GM21423 (cell line): ENCODE results near the gene SFI1.
"Not testable (repeated sequence)": the region's sequence is repeated elsewhere in the genome, so short reads cannot be mapped to it uniquely, and the experiment has no call there.

ENCODE experiments used
- ATAC-seq: cut with Tn5 transposase; IDR thresholded peaks from one replicate; pipeline ENCODE4 v1.9.1; 2021; ENCODE audit warnings: mild to moderate bottlenecking, moderate library complexity; ENCODE audit not compliant: unreplicated experiment

Gene SFI1

DNA sequence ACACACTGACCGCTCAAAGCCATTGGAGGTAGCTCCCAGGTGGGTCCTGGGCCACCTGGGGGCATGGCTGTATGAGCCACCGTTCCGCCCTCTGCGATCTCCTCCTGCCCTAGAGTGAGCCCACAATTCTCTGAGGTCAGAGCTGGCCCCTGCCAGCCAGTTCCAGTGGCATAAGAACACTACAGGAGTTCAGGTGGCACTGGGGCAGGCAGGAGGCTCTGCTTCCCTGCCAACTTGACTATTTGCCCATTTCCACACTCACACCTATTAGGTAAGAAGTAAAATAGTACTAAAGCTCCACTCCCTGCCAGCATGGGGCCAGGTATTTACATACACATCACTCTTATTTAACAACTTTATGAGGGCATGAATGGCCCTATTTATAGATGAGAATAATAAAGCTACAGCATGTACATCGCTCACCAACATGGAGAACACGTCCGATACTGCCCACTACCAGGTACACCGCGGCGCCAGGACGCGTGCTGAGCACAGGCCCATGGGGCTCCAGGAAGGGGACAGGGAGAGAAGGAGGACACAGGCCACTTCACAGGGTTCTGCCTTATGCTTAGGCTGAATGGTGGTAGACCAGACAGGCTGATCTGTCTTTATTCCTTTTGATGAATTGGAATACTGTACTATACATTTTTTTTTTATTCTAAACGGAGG lies 139.4 kb downstream of the SFI1 start:
- ATAC-seq = no peak

- ATAC-seq = peak; percentile 48
Observed at GRCh38 chr22:31637447-31637890, 141.1 kb downstream of the SFI1 start.

DNA sequence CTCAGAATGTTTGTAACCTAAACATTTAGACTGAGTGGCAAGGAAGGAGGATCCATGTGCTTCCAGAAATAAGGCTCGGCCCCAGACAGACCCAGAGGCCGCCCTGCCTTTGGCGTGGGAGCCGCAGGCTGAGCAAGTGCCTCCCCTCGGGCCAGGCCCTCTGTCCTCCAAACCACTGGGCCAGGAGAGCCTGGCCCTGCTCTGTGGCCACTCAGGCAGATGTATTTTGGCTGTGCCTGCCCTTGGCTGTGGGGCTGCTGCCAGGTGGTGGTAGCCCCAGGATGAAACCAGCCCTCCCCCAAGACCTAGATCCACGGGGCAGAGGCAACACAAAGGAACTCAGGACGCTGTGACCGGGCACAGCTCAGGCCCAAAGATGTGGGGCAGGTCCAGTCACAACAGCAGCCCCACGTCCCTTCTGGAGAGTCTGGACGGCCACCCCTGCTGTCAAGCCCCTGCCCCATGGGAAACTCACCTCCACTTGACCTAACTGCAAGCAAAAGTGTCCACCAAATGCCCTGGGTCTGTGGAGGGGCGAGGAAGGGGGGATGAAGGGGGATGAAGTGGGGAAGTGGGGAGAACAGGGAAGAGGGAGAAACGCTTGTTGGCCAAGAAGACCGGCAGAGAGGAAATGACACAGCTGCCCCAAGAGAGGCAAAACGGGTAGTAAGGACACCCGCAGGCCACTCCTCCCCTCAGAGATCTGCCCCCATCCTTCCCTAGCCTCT lies 141.7 kb downstream of the SFI1 start:
- ATAC-seq = peak; percentile 47

- no peak for ATAC-seq
Observed at GRCh38 chr22:31639436-31640039, 143.2 kb downstream of the SFI1 start.

DNA sequence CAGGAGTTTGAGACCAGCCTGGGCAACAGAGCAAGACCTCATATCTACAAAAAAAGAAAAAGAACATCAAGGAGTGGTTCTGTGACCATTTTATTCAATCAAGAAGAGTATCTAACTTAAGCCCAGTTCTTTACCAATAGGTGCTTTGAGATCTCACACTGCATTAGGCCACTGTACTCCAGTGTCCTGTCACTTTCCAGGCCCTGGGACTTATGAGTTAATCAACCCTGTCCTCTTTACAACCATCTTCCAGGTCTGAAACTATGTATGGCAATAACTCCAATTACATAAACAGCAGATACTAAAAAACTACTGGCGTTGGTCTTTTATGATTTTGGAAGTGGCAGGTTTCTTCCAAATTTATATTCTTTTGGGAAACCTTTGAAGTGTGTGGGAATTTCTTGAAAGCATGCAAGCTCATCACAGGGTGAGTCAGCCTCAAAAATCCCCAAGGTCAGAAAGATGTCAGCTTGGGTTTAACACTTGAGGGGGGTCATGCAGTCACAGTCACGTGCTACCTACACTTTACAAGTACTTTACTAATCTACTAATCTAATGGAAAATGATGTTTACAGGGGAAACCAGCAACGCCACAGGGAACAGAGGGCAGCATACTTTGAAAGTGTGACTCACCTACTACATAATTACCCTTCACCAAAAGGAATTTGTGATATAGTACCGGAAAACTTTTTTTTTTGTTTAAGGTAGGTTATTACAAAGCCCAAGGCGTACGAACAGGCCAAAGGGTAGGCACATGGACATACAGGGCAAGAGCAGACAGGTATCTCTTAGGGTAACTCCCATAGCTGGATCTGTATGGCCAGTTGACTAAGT lies 150.1 kb downstream of the SFI1 start:
- no peak for ATAC-seq

DNA sequence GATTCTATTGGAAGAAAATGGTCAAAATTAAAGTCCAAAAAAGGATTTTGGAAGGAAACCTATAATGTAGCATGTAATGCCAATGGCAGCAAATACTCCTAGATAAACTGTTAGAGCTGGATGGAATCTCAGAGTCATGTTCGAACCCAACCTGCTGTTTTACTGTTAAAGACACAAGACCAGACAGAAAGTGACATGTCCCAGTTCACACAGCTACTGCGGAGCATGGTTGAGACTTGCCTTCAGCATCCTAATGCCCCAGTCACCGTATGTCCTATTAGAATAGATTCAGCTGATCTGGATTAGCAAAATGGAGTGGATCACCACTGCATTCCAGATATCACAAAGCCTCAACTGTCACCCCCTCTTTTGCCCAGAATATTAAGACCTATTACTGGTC lies 150.7 kb downstream of the SFI1 start:
- no peak for ATAC-seq

GRCh38 chr22:31647523-31648320 lies 151.4 kb downstream of the SFI1 start:
- ATAC-seq = no peak

- ATAC-seq = no peak
Observed at GRCh38 chr22:31650391-31650790, 154.1 kb downstream of the SFI1 start.

DNA sequence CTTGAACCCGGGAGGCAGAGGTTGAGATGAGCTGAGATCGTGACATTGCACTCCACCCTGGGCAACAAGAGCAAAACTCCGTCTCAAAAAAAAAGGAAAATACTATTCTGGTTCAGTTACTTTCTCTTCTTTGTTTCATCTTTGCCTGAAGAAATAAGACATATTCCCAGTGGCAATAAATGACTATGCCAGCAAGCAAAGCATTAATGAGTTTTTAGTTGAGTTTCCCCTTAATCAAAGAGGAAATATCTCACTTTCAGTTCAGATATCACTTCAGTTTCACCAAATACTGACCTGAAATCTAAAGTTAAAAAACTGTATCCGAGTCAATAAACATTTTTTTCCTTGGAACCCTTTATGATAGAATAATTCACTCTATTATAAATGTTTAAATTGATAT lies 155.3 kb downstream of the SFI1 start:
- no peak for ATAC-seq

DNA sequence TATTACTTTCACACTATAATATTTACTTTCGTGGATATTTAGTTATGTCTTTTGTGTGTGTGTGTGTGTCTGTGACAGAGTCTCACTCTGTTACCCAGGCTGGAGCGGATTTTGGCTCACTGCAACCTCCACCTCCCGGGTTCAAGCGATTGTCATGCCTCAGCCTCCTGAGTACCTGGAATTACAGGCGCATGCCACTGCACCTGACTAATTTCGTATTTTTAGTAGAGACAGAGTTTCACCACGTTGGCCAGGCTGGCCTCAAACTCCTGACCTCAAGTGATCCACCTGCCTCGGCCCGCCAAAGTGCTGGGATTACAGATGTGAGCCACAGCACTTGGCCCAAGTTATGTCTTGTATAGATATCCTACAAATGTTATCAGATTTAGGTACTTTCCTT lies 155.8 kb downstream of the SFI1 start:
- ATAC-seq = no peak

DNA sequence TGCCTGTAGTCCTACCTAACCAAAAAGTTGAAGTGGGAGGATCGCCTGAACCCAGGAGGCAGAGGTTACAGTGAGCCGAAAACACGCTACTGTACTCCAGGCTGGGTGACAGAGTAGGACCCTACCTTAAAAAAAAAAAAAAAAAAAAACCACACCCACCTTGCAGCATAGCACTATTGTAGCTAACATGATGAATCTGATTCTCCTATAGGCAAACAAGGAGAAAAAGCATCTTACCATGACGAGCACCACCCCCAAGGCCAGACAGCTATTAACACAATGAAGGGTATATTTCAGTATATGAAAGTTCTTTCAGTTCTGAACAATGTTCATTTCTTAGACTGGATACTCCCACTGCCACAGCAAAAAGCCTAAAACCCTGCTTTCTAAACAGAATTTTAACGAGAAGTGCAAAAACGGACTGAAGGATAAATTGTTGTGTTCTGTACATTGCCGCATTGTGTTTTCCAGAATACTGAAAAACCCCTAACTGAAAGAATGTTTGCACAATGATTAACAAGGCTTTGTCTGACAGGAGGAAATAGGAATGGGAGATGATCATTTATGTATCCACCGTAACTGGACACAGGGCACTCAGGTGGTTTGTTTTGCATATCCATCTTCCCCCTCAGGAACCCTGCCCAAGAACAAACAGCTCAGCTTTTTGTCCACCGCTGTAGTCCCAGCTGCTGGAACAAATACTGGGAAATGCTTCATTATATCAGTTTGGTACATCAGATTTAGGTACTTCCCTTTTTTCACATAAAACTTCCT lies 156.8 kb downstream of the SFI1 start:
- no peak for ATAC-seq

DNA sequence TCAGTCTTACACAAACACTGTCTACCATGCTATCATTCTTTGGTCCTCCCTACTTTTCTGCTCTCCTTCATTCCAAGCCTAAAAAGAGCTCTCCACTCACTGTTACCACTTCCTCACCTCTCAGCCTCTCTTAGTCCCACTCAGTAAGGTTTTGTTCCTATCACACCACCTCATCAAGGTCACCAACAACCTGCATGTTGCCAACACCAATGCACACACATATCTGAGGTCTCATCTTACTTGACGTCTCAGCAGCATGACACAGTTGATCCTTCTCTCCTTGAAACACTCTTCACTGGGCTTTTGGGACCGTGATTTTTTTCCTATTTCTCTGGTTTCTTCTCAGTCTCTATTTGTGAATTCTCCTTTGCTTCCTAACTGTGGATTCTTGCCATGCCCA lies 157.6 kb downstream of the SFI1 start:
- no peak for ATAC-seq

GRCh38 chr22:31654408-31654807 lies 158.1 kb downstream of the SFI1 start:
- no peak for ATAC-seq

- ATAC-seq = no peak
Observed at GRCh38 chr22:31659246-31659645, 162.9 kb downstream of the SFI1 start.

GRCh38 chr22:31660860-31661341 lies 164.6 kb downstream of the SFI1 start:
- ATAC-seq = not testable (repeated sequence)

GRCh38 chr22:31661851-31662667 lies 165.7 kb downstream of the SFI1 start, which contains the start of gene PISD:
Gene PISD, minus strand, starts transcription at chr22:31662215. Its CDS starts 7 bp downstream, at chr22:31662208.
- ATAC-seq = peak; percentile 87

- no peak for ATAC-seq
Observed at GRCh38 chr22:31662668-31663037, 166.3 kb downstream of the SFI1 start.
